Ovary (tissue), 9 donors: ENCODE measurements around the gene PRDX5. TPM values are rescaled to one million over a fixed set of nuclear protein-coding genes. Genes with fewer than 3 reads are reported as not detected.

ENCODE experiments used
- DNase-seq, 5 donors: peaks; one replicate each; pipeline ENCODE4 v3.0.0-alpha.2; 2019 to 2020
- H3K27ac ChIP-seq, 2 donors: fragments of 200-600 bp; one replicate each; pipeline versions ENCODE4 v1.5.1 to v1.8.0; 2019 to 2022
- H3K27me3 ChIP-seq: fragments of 200-600 bp; one replicate; pipeline ENCODE4 v1.8.0; 2022
- H3K36me3 ChIP-seq: fragments of 200-600 bp; sonication (generic); one replicate; pipeline ENCODE4 v1.5.1; 2019
- H3K4me1 ChIP-seq: one replicate; pipeline ENCODE4 v1.8.1; 2013; ENCODE audit warnings: mild to moderate bottlenecking, moderate library complexity; ENCODE audit not compliant: insufficient read depth
- H3K4me3 ChIP-seq: fragments of 200-600 bp; sonication (generic); one replicate; pipeline ENCODE4 v1.5.1; 2017
- H3K9me3 ChIP-seq, 2 donors: fragments of 200-600 bp in 1 of 2; sonication (generic) in 1 of 2; one replicate each; pipeline versions ENCODE4 v1.5.1 to v1.8.1; 2013 to 2019; ENCODE audit warnings: mild to moderate bottlenecking in 1 of 2, moderate library complexity in 1 of 2
- CTCF ChIP-seq, 3 donors: fragments of 450-650 bp in 2 of 3; fragments of 200-600 bp in 1 of 3; IDR thresholded peaks; one replicate each; pipeline versions ENCODE4 v1.5.1 to v1.8.0; 2016 to 2022; ENCODE audit warnings: antibody characterized with exemption in 3 of 3, mild to moderate bottlenecking in 1 of 3
- EP300 ChIP-seq: sonication (generic); formaldehyde crosslinking; IDR thresholded peaks from one replicate; pipeline ENCODE4 v1.6.1; 2017; ENCODE audit warnings: antibody characterized with exemption
- POLR2A ChIP-seq: fragments of 450-650 bp; IDR thresholded peaks from one replicate; pipeline ENCODE4 v1.6.1; 2017; ENCODE audit warnings: antibody characterized with exemption, mild to moderate bottlenecking, moderate library complexity
- WGBS, 3 donors: extraction: QIAGEN DNeasy Blood & Tissue Kit in 1 of 3; methylation state at CpG; one replicate each; pipeline versions ENCODE4 v1.1.5 to v1.1.7; 2013 to 2017; 5-methylcytosine and 5-hydroxymethylcytosine counted together
- intact Hi-C, 4 donors: fragments of 100-400 bp; cut with DNase I; formaldehyde crosslinking; loops; one replicate each; pipeline versions ENCODE4 v1.11.0 to v1.15.1; 2022 to 2023
- microRNA counts: library from miRNA; unstranded; fragments of <30 nt; microRNA quantifications from one replicate; lab custom pipeline; 2016
- microRNA-seq, 3 donors: library from miRNA; unstranded; fragments of <30 nt; microRNA quantifications; one replicate each; pipeline versions ENCODE4 to v1.2.0, GENCODE V29; 2019 to 2020
- polyA plus RNA-seq, 2 donors: library from polyadenylated mRNA; stranded (reverse); fragments of 200-250 nt in 1 of 2; fragments of 350-450 nt in 1 of 2; fragmentation: Illumina TruSeq in 1 of 2; extraction: RNeasy Lipid Tissue Mini Kit (QIAGEN cat#74804) in 1 of 2; gene quantifications; one replicate each; pipeline ENCODE4 v1.2.3, GENCODE V29; 2013 to 2014
- small RNA-seq: library from RNA; depleted of rRNA; stranded (forward); fragments of <200 nt; gene quantifications from one replicate; pipeline ENCODE3, GENCODE V24; 2016
- total RNA-seq, 7 donors: library from RNA; depleted of rRNA in 2 of 7; stranded (reverse); fragments of >200 nt in 2 of 7; fragmentation: NEBNext Ultra II Directional in 3 of 7; extraction: Animal tissue kit (Norgen Biotek cat#: 25700) in 3 of 7; gene quantifications; one replicate each; pipeline versions ENCODE4 v1.1.0 to v1.2.4, GENCODE V29; 2016 to 2023
- donor health status: DM: no; HTN: no; CAD: no; lungs with moderate emphysema.
- donor health status: DM: no; HTN: no; CAD: no.
- donor health status: Bipolar disorder and iron deficiency.
- donor health status: DM: yes; HTN: yes; CAD: no.
- donor health status: DM: no; HTN: no; CAD: no.
- donor health status: DM: yes; HTN: yes; CAD: no.

The PRDX5 gene
- total and polyA plus RNA-seq, 9 donors, result 160 to 400 (median 225) TPM

GRCh38 chr11:64367931-64368672, 50.2 kb downstream of the PRDX5 start:
- 82 to 85% (median 83%) methylated on average over 33 to 46 of the region's 46 CpGs for WGBS, 3 donors
- H3K36me3 ChIP-seq, result no peaks in the 10 kb centered on the region
- H3K27ac ChIP-seq, result no peak overlapping the region
- TF ChIP-seq EP300 (no peak), CTCF (IDR thresholded peaks at IDR 0.05) (no peak), POLR2A (no peak)
- no peak for DNase-seq
- H3K27me3 ChIP-seq, result no peaks in the 10 kb centered on the region
- H3K4me1 ChIP-seq, result no peaks in the 10 kb centered on the region
- H3K9me3 ChIP-seq, result no peaks in the 10 kb centered on the region
- intact Hi-C loops, result no loop called here
- no peak overlapping the region for H3K4me3 ChIP-seq

GRCh38 chr11:64368673-64369074, 50.8 kb downstream of the PRDX5 start:
- H3K27ac ChIP-seq, result no peak overlapping the region
- 84 to 90% (median 88%) methylated on average over 28 of the region's 28 CpGs for WGBS, 3 donors
- TF ChIP-seq CTCF (IDR thresholded peaks at IDR 0.05), result no peak
- TF ChIP-seq EP300, result no peak
- no peak for TF ChIP-seq POLR2A
- H3K27me3 ChIP-seq, result no peaks in the 10 kb centered on the region
- intact Hi-C loops, result no loop called here
- no peak for DNase-seq
- no peaks in the 10 kb centered on the region for H3K4me1 ChIP-seq
- H3K4me3 ChIP-seq, result no peak overlapping the region
- no peaks in the 10 kb centered on the region for H3K9me3 ChIP-seq
- no peaks in the 10 kb centered on the region for H3K36me3 ChIP-seq

- TF ChIP-seq CTCF (IDR thresholded peaks at IDR 0.05) (no peak), EP300 (no peak), POLR2A (no peak)
- WGBS, 3 donors, result 85 to 87% (median 86%) methylated on average over 82 of the region's 82 CpGs
- intact Hi-C loops, result no loop called here
Observed at GRCh38 chr11:64369440-64370421, 51.8 kb downstream of the PRDX5 start.

GRCh38 chr11:64371201-64371600, 53.3 kb downstream of the PRDX5 start:
- no peaks in the 10 kb centered on the region for H3K9me3 ChIP-seq
- intact Hi-C loops, result no loop called here
- 85 to 92% (median 86%) methylated on average over 12 to 22 of the region's 22 CpGs for WGBS, 3 donors
- TF ChIP-seq CTCF (IDR thresholded peaks at IDR 0.05) (no peak), EP300 (no peak), POLR2A (no peak)
- H3K4me1 ChIP-seq, result no peaks in the 10 kb centered on the region
- no peaks in the 10 kb centered on the region for H3K27me3 ChIP-seq
- no peak overlapping the region for H3K27ac ChIP-seq
- H3K4me3 ChIP-seq, result no peak overlapping the region
- DNase-seq, result no peak
- H3K36me3 ChIP-seq, result no peaks in the 10 kb centered on the region

More at GRCh38 chr11:64369440-64370421, 51.8 kb downstream of the PRDX5 start:
- Histone ChIP-seq H3K27ac (no peak overlapping the region), H3K9me3 (no peaks in the 10 kb centered on the region), H3K4me1 (no peaks in the 10 kb centered on the region), H3K36me3 (no peaks in the 10 kb centered on the region), H3K27me3 (no peaks in the 10 kb centered on the region), H3K4me3 (no peak overlapping the region)
- no peak for DNase-seq

MicroRNAs within 50 kb of the gene (microRNA counts, 767-probe panel; counts per million panel counts)
- microRNA hsa-miR-1237 (lab: Ali Mortazavi, UCI), result 530 counts per million, percentile 78 among the panel's probes with 10 or more counts

Small RNA genes within 50 kb of the gene (microRNA-seq; reads per million reads assigned to microRNA genes)
- 0 to 0.63 (median 0.18) reads per million in 3 donors for gene MIR1237
- gene MIR7155, result 0 to 0.18 (median 0.16) reads per million in 3 donors

Small RNA genes within 50 kb of the gene (small RNA-seq; reads per million reads assigned to genes)
- not detected for gene MIR1237
- not detected for gene MIR7155
- not detected for gene RF00019

Other genes with a start within 250 kb of the PRDX5 start
- gene MACROD1, start 152.0 kb upstream of the PRDX5 start, total RNA-seq, result 10 to 100 TPM; 24.9 to 50.2 (median 34.2) TPM
- 10 to 100 TPM; 21.1 to 24.1 TPM for gene MACROD1, start 152.0 kb upstream of the PRDX5 start, polyA plus RNA-seq
- gene STIP1, start 131.9 kb upstream of the PRDX5 start, total RNA-seq, result 100 to 1,000 TPM in 4 of 7 donors, 10 to 100 TPM in 3; 56.8 to 178 (median 111) TPM
- 100 to 1,000 TPM in 1 of 2 donors, 10 to 100 TPM in 1; 48.4 to 238 TPM for gene STIP1, start 131.9 kb upstream of the PRDX5 start, polyA plus RNA-seq
- 10 to 100 TPM in 2 of 7 donors, 1 to 10 TPM in 5; 3.7 to 19.7 (median 7.5) TPM for gene FERMT3, start 111.4 kb upstream of the PRDX5 start, total RNA-seq
- gene FERMT3, start 111.4 kb upstream of the PRDX5 start, polyA plus RNA-seq, result 1 to 10 TPM; 2.2 to 6.4 TPM
- 10 to 100 TPM; 23.4 to 41.4 (median 32.6) TPM for gene TRPT1, start 91.9 kb upstream of the PRDX5 start, total RNA-seq
- gene TRPT1, start 91.9 kb upstream of the PRDX5 start, polyA plus RNA-seq, result 10 to 100 TPM; 16.6 to 37.4 TPM
- 10 to 100 TPM; 31.8 to 52.7 (median 42.2) TPM for gene NUDT22, start 91.8 kb upstream of the PRDX5 start, total RNA-seq
- 10 to 100 TPM in 1 of 2 donors, 1 to 10 TPM in 1; 4.8 to 32.3 TPM for gene NUDT22, start 91.8 kb upstream of the PRDX5 start, polyA plus RNA-seq
- 10 to 100 TPM; 25.0 to 62.2 (median 43.1) TPM for gene DNAJC4, start 87.6 kb upstream of the PRDX5 start, total RNA-seq
- 10 to 100 TPM; 28.8 to 69.1 TPM for gene DNAJC4, start 87.6 kb upstream of the PRDX5 start, polyA plus RNA-seq
- gene VEGFB, start 83.5 kb upstream of the PRDX5 start, total RNA-seq, result 100 to 1,000 TPM in 5 of 7 donors, 10 to 100 TPM in 2; 27.4 to 164 (median 125) TPM
- 100 to 1,000 TPM in 1 of 2 donors, 10 to 100 TPM in 1; 81.9 to 124 TPM for gene VEGFB, start 83.5 kb upstream of the PRDX5 start, polyA plus RNA-seq
- 10 to 100 TPM; 41.4 to 88.0 (median 49.5) TPM for gene FKBP2, start 77.0 kb upstream of the PRDX5 start, total RNA-seq
- gene FKBP2, start 77.0 kb upstream of the PRDX5 start, polyA plus RNA-seq, result 100 to 1,000 TPM in 1 of 2 donors, 10 to 100 TPM in 1; 25.1 to 132 TPM
- gene PPP1R14B, start 71.2 kb upstream of the PRDX5 start, total RNA-seq, result 10 to 100 TPM; 27.8 to 71.3 (median 60.3) TPM
- 10 to 100 TPM; 15.1 to 36.0 TPM for gene PPP1R14B, start 71.2 kb upstream of the PRDX5 start, polyA plus RNA-seq
- gene PLCB3, start 66.6 kb upstream of the PRDX5 start, total RNA-seq, result 10 to 100 TPM; 13.5 to 44.8 (median 29.9) TPM
- 10 to 100 TPM in 1 of 2 donors, 1 to 10 TPM in 1; 5.3 to 16.9 TPM for gene PLCB3, start 66.6 kb upstream of the PRDX5 start, polyA plus RNA-seq
- gene BAD, start 33.5 kb upstream of the PRDX5 start, total RNA-seq, result 100 to 1,000 TPM in 1 of 7 donors, 10 to 100 TPM in 6; 54.8 to 125 (median 63.6) TPM
- 10 to 100 TPM in 1 of 2 donors, 1 to 10 TPM in 1; 3.4 to 81.9 TPM for gene BAD, start 33.5 kb upstream of the PRDX5 start, polyA plus RNA-seq
- gene GPR137, start 32.3 kb upstream of the PRDX5 start, total RNA-seq, result 10 to 100 TPM in 6 of 7 donors, 1 to 10 TPM in 1; 9.1 to 30.9 (median 23.8) TPM
- 10 to 100 TPM in 1 of 2 donors, 1 to 10 TPM in 1; 3.1 to 23.2 TPM for gene GPR137, start 32.3 kb upstream of the PRDX5 start, polyA plus RNA-seq
- not detected for gene KCNK4, start 26.8 kb upstream of the PRDX5 start, total RNA-seq
- gene KCNK4, start 26.8 kb upstream of the PRDX5 start, polyA plus RNA-seq, result not detected
- not detected for gene CATSPERZ, start 17.8 kb upstream of the PRDX5 start, total RNA-seq
- not detected for gene CATSPERZ, start 17.8 kb upstream of the PRDX5 start, polyA plus RNA-seq
- 10 to 100 TPM in 6 of 7 donors, 1 to 10 TPM in 1; 9.2 to 17.4 (median 15.7) TPM for gene ESRRA, start 12.6 kb upstream of the PRDX5 start, total RNA-seq
- gene ESRRA, start 12.6 kb upstream of the PRDX5 start, polyA plus RNA-seq, result 10 to 100 TPM in 1 of 2 donors, 1 to 10 TPM in 1; 2.3 to 11.9 TPM
- gene TRMT112, start 562 bp upstream of the PRDX5 start, total RNA-seq, result 100 to 1,000 TPM; 207 to 432 (median 275) TPM
- gene TRMT112, start 562 bp upstream of the PRDX5 start, polyA plus RNA-seq, result 100 to 1,000 TPM; 272 to 383 TPM
- 1 to 10 TPM; 3.4 to 7.5 (median 3.5) TPM for gene CCDC88B, start 22.1 kb downstream of the PRDX5 start, total RNA-seq
- 1 to 10 TPM in 1 of 2 donors, under 1 TPM in 1; 0.95 to 3.6 TPM for gene CCDC88B, start 22.1 kb downstream of the PRDX5 start, polyA plus RNA-seq
- gene RPS6KA4, start 41.0 kb downstream of the PRDX5 start, total RNA-seq, result 10 to 100 TPM in 6 of 7 donors, 1 to 10 TPM in 1; 7.3 to 31.4 (median 16.9) TPM
- gene RPS6KA4, start 41.0 kb downstream of the PRDX5 start, polyA plus RNA-seq, result 10 to 100 TPM in 1 of 2 donors, 1 to 10 TPM in 1; 4.0 to 12.1 TPM
- gene SLC22A11, start 237.8 kb downstream of the PRDX5 start, total RNA-seq, result under 1 TPM in 5 of 7 donors, not detected in 2; 0.12 to 0.65 (median 0.15) TPM
- under 1 TPM in 1 of 2 donors, not detected in 1; 0.13 TPM for gene SLC22A11, start 237.8 kb downstream of the PRDX5 start, polyA plus RNA-seq